Skeletal muscle tissue (tissue), 4 donors: ENCODE measurements around the gene MAP3K12. TPM values are rescaled to one million over a fixed set of nuclear protein-coding genes. Genes with fewer than 3 reads are reported as not detected.
"Not testable (repeated sequence)": the region's sequence is repeated elsewhere in the genome, so short reads cannot be mapped to it uniquely, and the experiment has no call there.

Experiments used
- H3K27ac ChIP-seq: one replicate; pipeline ENCODE4 v1.7.0; 2013; ENCODE audit warnings: mild to moderate bottlenecking, low read depth, low read length, inconsistent platforms
- H3K27me3 ChIP-seq, 3 donors: one replicate each; pipeline ENCODE4 v1.7.0; 2013; ENCODE audit warnings: low read length in 3 of 3; ENCODE audit not compliant: control insufficient read depth in 3 of 3, insufficient read depth in 3 of 3
- H3K36me3 ChIP-seq, 3 donors: one replicate each; pipeline ENCODE4 v1.7.0; 2013; ENCODE audit warnings: low read length in 3 of 3; ENCODE audit not compliant: control insufficient read depth in 3 of 3, insufficient read depth in 3 of 3
- H3K4me1 ChIP-seq, 3 donors: one replicate each; pipeline ENCODE4 v1.7.0; 2013; ENCODE audit warnings: low read length in 3 of 3, mild to moderate bottlenecking in 3 of 3; ENCODE audit not compliant: control insufficient read depth in 3 of 3, insufficient read depth in 3 of 3
- H3K4me3 ChIP-seq, 3 donors: one replicate each; pipeline ENCODE4 v1.7.0; 2013; ENCODE audit warnings: low read length in 3 of 3
- H3K9ac ChIP-seq, 3 donors: one replicate each; pipeline ENCODE4 v1.7.0; 2013; ENCODE audit warnings: low read length in 3 of 3, mild to moderate bottlenecking in 3 of 3, moderate library complexity in 2 of 3, low read depth in 1 of 3
- H3K9me3 ChIP-seq, 3 donors: one replicate each; pipeline ENCODE4 v1.7.0; 2013; ENCODE audit warnings: low read length in 3 of 3; ENCODE audit not compliant: control insufficient read depth in 3 of 3
- total RNA-seq: library from RNA; depleted of rRNA; stranded (reverse); fragments of >200 nt; gene quantifications from one replicate; pipeline ENCODE4 v1.2.3, GENCODE V29; 2014
- donor health status: Osteomylitis.

MAP3K12 gene
- total RNA-seq, 1 donor from 2014 or later = 4.7 TPM

- Histone ChIP-seq H3K4me3 (no peak overlapping the region), H3K9me3 (no peaks in the 10 kb centered on the region), H3K4me1 (peaks cover 8 to 15% (median 10%) of the 10 kb centered on the region in 3 donors), H3K36me3 (peaks cover 43 to 67% (median 63%) of the 10 kb centered on the region in 3 donors), H3K9ac (no peak overlapping the region), H3K27me3 (no peaks in the 10 kb centered on the region), H3K27ac (no peak overlapping the region)
Observed at GRCh38 chr12:53483979-53484377, 15.3 kb downstream of the MAP3K12 start.

GRCh38 chr12:53483225-53483978 lies 15.9 kb downstream of the MAP3K12 start:
- Histone ChIP-seq H3K9me3 (no peaks in the 10 kb centered on the region), H3K4me3 (no peak overlapping the region), H3K27ac (no peak overlapping the region), H3K4me1 (peaks cover 12 to 20% (median 13%) of the 10 kb centered on the region in 3 donors), H3K27me3 (no peaks in the 10 kb centered on the region), H3K9ac (no peak overlapping the region), H3K36me3 (peaks cover 45 to 72% (median 68%) of the 10 kb centered on the region in 3 donors)

GRCh38 chr12:53482626-53483168 lies 16.6 kb downstream of the MAP3K12 start:
- H3K27ac ChIP-seq = no peak overlapping the region
- H3K27me3 ChIP-seq = no peaks in the 10 kb centered on the region
- no peak overlapping the region for H3K9ac ChIP-seq
- H3K4me1 ChIP-seq = peaks cover 17 to 27% (median 18%) of the 10 kb centered on the region in 3 donors
- no peaks in the 10 kb centered on the region for H3K9me3 ChIP-seq
- no peak overlapping the region for H3K4me3 ChIP-seq
- peaks cover 48 to 74% (median 73%) of the 10 kb centered on the region in 3 donors for H3K36me3 ChIP-seq

- peaks cover 50 to 73% (median 69%) of the 10 kb centered on the region in 3 donors for H3K36me3 ChIP-seq
- no peak overlapping the region for H3K9ac ChIP-seq
- no peaks in the 10 kb centered on the region for H3K27me3 ChIP-seq
- H3K4me3 ChIP-seq = no peak overlapping the region
- H3K27ac ChIP-seq = no peak overlapping the region
- H3K9me3 ChIP-seq = no peaks in the 10 kb centered on the region
- peaks cover 17 to 27% (median 18%) of the 10 kb centered on the region in 3 donors for H3K4me1 ChIP-seq
Observed at GRCh38 chr12:53481939-53482586, 17.2 kb downstream of the MAP3K12 start.

GRCh38 chr12:53481458-53481857 lies 17.8 kb downstream of the MAP3K12 start:
- not testable (repeated sequence) for H3K9ac ChIP-seq, H3K27ac ChIP-seq
- peaks cover 20 to 30% (median 20%) of the 10 kb centered on the region in 3 donors for H3K4me1 ChIP-seq

GRCh38 chr12:53480491-53481442 lies 18.5 kb downstream of the MAP3K12 start:
- Histone ChIP-seq H3K9ac (no peak overlapping the region), H3K27ac (no peak overlapping the region), H3K4me1 (peaks cover 23 to 37% (median 27%) of the 10 kb centered on the region in 3 donors), H3K4me3 (no peak overlapping the region), H3K36me3 (peaks cover 50 to 74% (median 69%) of the 10 kb centered on the region in 3 donors), H3K9me3 (no peaks in the 10 kb centered on the region), H3K27me3 (no peaks in the 10 kb centered on the region)

More at GRCh38 chr12:53481458-53481857, 17.8 kb downstream of the MAP3K12 start:
- H3K9me3 ChIP-seq, H3K4me3 ChIP-seq, H3K27me3 ChIP-seq: not testable (repeated sequence)
- peaks cover 50 to 74% (median 70%) of the 10 kb centered on the region in 3 donors for H3K36me3 ChIP-seq

- Histone ChIP-seq H3K27ac (peak overlapping the region; percentile 26), H3K27me3 (no peaks in the 10 kb centered on the region), H3K4me1 (peaks cover 36 to 47% (median 41%) of the 10 kb centered on the region in 3 donors), H3K9ac (no peak overlapping the region), H3K36me3 (peaks cover 53 to 79% (median 75%) of the 10 kb centered on the region in 3 donors), H3K4me3 (no peak overlapping the region), H3K9me3 (no peaks in the 10 kb centered on the region)
Observed at GRCh38 chr12:53479331-53479730, 19.9 kb downstream of the MAP3K12 start.

GRCh38 chr12:53478865-53479264 lies 20.4 kb downstream of the MAP3K12 start:
- H3K9ac ChIP-seq = no peak overlapping the region
- H3K4me1 ChIP-seq = peaks cover 38 to 50% (median 41%) of the 10 kb centered on the region in 3 donors
- H3K9me3 ChIP-seq = no peaks in the 10 kb centered on the region
- H3K36me3 ChIP-seq = peaks cover 53 to 81% (median 79%) of the 10 kb centered on the region in 3 donors
- no peak overlapping the region for H3K4me3 ChIP-seq
- H3K27me3 ChIP-seq = no peaks in the 10 kb centered on the region
- H3K27ac ChIP-seq = peak overlapping the region; percentile 26

- peaks cover 50 to 79% (median 72%) of the 10 kb centered on the region in 3 donors for H3K36me3 ChIP-seq
- H3K27ac ChIP-seq = no peak overlapping the region
- H3K4me1 ChIP-seq = peaks cover 41 to 62% (median 53%) of the 10 kb centered on the region in 3 donors
- H3K4me3 ChIP-seq = no peak overlapping the region
- H3K9me3 ChIP-seq = no peaks in the 10 kb centered on the region
- no peak overlapping the region for H3K9ac ChIP-seq
- H3K27me3 ChIP-seq = no peaks in the 10 kb centered on the region
Observed at GRCh38 chr12:53476769-53477209, 22.5 kb downstream of the MAP3K12 start.
